Measurements from ENCODE around the gene TCF4.

- no peak for TF ChIP-seq BHLHE40 (IDR thresholded peaks at IDR 0.05; ENCODE audit: borderline replicate concordance)
- no peak for TF ChIP-seq FOXM1 (IDR thresholded peaks at IDR 0.05; ENCODE audit: borderline replicate concordance)
- no peak for TF ChIP-seq SP1 (IDR thresholded peaks at IDR 0.05)
- no peak for TF ChIP-seq SUZ12 (IDR thresholded peaks at IDR 0.05)
- no peak for TF ChIP-seq FOXA1 (IDR thresholded peaks at IDR 0.05)
- TF ChIP-seq LEF1 (IDR thresholded peaks at IDR 0.05; ENCODE audit: borderline replicate concordance), result no peak
- TF ChIP-seq TARDBP (IDR thresholded peaks at IDR 0.05), result no peak
- no peak for TF ChIP-seq FOXK2 (IDR thresholded peaks at IDR 0.05)
- TF ChIP-seq ELF4 (IDR thresholded peaks at IDR 0.05), result no peak
- no peak for TF ChIP-seq CTBP1 (IDR thresholded peaks at IDR 0.05; ENCODE audit: borderline replicate concordance)
- TF ChIP-seq ARNT (IDR thresholded peaks at IDR 0.05), result no peak
These were observed 121.2 kb downstream of the TCF4 start for GRCh38 chr18:55466789-55467188.

Data from HEK293T (cell line).